NCI-H748 treated with DMSO at 0.1 percent for 48 hours (cell line): Measurements from ENCODE around the gene NOC4L.
"Not testable (repeated sequence)": the region's sequence is repeated elsewhere in the genome, so short reads cannot be mapped to it uniquely, and the experiment has no call there.

Experiments
- DNase-seq: peaks from one replicate; lab custom pipeline; 2025; lab: John Stamatoyannopoulos, UW

NOC4L gene

DNA sequence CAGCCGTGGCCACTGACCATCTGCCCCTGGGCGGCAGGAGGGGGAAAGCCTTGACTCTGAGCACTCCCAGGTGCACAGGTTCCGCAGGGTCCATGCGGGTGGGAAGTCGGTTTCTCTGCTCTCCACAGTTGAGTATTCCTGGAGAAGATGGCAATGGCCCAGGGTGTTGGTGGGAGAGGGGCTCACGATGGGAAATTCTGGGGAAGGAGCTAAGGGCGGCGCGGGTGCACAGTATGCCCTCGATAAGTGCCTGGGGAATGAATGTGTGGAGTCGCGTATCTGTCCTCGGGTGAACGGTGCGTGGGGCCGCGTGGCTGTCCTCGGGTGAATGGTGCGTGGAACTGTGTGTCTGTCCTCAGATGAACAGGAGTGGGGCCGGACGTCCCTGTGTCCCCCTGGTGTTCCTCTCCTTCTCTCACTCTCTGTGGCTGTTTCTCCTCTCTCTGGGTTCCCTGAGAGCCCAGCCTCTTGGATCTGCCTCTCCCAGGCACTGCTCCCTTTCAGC lies 38.0 kb downstream of the NOC4L start:
- no peak for DNase-seq

DNA sequence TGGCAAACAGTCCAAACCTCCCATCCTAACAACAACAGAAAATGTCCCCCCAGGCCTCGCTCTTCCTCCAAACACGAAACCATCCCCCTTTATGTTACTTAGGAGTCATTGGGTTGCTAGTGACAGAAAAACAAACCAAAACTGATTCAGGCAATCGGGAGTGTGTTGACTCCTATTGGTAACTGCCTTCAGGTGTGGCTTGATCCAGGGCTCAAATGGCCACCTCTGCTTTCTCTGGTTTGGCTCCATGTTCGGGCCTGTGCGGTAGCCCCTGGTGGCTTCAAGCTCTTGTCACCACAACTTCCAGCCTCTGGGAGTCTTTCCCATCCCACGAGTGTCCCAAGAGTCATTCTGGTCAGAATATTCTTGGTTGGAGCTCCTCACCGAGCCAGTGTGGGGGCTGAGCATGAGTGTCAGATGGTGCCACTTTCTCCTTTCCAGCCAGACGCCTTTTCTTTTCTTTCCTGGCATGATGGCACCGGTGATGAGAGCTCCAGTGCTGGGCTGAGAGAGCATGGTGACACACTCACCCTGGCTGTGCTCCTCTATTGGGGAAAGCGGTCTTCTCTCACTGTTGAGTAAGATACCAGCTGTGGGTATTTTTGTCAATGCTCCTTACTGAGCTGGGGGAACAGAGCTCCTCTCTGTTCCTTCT lies 38.6 kb downstream of the NOC4L start:
- DNase-seq: no peak

DNA sequence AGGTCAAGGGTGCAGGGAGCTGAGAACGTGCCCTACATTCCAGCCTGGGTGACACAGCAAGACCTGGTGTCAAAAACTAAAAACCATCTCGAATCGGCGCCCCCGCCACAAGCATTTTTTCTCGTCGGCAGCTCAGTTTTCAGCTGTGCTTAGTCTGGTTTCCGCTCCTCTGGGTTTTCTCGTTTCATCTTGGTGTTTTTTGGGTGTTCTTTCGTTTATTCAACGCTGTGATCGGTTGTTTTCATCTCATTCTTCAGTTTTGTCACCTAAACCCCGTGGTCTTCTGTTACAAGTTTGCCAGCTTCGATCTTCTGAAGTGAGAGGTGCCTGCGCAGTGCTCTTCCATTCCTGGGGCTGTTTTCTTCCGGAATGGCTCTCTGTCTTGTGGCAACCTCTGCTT lies 41.4 kb downstream of the NOC4L start:
- no peak for DNase-seq

DNA sequence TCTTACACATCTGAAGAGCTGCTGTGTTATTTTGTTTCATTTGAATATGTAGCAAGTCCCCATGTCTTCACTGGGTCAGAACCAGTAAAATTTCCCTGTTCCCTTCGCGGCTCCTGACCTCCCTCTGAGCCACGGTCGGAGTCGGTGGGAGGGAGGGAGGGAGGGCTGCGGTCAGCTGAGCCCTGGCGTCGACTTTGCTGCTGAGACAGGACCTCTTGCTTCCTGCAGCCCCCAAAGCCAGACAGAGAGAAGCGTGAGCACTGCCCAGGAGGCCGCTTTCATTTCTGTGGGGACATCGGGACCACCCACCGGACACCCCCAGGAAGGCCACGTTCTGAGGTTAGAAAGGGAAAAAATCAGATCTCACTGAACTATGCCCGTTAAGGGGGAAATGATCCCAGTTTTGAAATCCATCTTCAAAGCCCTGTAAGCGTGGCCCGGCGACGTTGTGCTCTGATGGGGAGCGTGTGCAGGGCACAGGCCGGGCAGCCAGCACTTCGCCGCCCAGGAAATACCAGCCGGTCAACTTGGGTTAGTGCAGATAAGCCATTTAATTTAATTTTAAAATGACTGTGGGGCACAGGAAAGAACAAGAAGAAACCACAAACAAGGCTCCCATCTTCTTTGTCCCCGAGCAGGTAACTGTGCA lies 42.1 kb downstream of the NOC4L start:
- no peak for DNase-seq

DNA sequence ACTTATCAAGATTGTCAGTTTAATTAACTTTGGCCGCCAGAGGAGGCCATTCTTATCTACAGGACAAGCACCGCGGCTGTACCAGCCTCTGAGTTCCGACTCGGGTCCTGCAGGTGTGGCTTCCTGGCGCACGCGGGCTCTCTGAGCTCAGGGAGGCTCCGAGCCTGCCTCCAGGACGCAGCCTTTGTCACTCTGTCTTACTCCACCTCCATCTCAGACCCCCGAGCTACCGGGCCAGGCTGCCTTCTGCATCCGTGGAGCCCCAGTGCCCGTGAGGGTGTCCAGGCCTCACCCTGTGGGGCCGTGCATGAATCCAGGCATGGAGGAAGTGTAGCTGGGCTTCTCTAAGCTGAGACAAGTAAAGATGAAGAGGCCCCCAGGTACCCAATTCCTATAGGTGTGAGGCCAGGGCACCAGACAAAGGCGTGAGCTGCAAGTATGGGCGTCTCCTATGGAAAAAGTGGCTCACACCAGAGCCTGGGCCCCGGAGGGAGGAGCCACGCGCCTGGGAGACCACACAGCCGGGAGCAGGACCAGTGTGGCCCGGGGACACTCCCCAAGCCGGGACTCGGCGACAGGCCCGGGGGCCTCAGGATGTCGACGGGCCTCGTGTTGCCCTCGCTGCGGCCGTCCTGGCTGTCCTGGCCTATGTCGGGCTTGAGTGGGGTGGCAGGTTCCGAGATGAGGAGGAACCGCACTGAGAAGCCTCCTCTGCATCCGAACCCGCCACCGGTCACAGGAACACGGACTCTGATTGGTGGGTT lies 42.8 kb downstream of the NOC4L start:
- DNase-seq: no peak

DNA sequence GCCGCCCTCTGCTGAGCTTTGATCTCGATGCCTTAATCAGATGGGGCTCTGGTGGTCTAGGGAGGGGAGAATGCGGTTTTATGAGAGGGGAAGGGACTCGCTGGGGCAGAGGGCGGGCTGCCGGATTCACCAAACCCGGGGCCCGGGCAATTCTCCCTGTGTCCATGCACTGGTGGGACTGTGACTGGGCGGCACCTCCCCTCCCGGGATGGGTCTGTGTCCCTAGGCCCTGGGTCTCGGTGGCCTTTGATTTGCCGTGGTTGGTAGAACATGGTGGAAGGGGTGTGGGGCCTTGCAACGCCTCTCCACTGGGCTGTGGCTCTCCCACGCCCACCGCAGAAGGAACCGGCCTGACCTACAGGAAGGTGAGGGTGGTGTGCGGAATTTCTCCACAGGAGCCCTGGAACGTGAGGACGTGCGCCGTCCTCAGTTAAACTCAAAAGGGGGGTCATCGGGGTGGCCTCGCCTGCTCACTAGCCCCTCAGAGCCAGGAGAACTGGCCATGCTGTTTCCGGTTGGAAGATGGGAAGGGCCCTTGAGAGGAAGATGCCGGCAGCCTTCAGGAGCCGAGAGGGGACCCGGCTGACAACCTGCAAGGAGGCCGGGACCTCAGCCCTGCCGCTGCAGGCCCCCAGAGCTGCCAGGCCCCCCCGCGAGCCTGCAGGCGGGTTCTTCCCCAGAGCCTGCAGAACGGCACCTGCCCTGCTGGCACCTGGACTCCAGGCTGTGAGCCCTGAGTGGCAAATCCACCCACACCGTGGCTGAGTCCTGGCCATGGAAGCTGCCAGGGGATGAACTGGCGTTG lies 43.6 kb downstream of the NOC4L start:
- no peak for DNase-seq

DNA sequence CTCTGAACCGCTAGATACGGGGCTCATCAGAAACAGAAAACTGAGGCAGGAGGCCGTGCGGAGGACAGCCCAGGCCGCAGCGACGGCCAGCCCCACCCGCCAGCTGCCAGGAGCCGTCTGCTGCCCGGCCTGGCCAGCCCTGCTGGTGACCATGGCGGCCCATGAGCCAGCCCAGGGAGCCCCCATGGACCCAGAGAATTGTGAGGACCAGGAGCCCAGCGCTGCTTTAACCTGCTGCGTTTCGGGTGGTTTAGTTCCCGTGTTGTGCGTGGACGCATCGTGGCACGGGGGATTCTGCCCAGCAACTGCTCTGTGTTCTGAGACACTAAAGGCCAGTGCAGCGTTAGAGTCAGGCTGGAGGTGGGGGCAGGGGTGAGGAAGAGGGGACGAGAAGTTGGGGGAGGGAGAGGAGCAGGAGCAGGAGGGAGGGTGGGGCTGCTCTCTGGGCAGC lies 44.2 kb downstream of the NOC4L start:
- DNase-seq: no peak

DNA sequence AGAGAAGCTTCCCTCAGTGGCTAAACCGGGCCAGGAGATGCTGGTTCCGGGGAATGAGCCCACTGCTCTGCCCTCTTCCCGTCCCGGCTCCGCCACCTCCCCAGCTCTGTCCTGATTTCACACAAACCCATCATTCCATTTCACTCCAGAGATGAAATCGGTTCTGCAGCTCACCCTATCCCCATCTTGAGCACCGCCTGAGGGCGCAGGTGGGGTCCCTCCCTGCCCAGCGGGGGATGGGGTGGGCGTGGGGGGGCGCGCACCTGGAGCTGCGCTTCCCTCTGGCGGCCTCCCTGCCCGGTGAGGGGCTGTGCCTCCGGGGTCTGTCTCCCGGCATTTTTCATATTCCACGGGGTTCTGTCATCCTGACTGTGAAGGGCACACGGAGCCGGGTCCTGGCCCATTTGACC lies 44.7 kb downstream of the NOC4L start:
- no peak for DNase-seq

DNA sequence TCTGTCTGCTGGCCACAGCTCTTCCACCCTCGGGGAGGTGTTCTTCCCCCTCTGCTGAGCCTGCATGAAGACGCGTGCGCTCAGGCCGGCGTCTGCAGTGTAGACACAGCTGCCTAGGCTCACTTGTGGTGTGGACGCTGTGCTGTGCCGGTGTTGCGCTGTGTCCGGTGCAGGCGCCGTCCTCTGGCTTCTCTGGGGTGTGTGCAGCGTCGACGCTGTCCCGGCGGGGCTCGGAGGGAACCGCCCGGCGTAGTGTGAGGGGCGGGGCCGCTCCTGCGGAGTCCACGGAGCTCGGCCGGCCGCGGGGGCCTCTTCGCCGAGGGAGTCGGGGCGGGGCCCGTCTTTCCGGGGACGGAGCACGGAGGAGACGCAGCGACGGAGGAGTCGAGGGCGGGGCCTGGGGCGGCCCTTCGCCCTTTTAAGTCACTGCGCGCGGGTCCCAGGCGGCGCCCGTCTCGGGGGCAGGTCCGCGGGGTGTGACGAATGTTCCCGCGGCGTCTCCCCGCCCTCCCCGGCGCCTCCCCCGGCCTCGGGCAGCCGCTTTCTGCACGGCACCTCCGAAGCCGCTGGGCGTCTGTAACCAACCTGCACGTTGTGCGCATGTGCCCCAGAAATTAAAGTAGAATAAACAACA lies 45.2 kb downstream of the NOC4L start:
- peak; percentile 78 for DNase-seq

DNA sequence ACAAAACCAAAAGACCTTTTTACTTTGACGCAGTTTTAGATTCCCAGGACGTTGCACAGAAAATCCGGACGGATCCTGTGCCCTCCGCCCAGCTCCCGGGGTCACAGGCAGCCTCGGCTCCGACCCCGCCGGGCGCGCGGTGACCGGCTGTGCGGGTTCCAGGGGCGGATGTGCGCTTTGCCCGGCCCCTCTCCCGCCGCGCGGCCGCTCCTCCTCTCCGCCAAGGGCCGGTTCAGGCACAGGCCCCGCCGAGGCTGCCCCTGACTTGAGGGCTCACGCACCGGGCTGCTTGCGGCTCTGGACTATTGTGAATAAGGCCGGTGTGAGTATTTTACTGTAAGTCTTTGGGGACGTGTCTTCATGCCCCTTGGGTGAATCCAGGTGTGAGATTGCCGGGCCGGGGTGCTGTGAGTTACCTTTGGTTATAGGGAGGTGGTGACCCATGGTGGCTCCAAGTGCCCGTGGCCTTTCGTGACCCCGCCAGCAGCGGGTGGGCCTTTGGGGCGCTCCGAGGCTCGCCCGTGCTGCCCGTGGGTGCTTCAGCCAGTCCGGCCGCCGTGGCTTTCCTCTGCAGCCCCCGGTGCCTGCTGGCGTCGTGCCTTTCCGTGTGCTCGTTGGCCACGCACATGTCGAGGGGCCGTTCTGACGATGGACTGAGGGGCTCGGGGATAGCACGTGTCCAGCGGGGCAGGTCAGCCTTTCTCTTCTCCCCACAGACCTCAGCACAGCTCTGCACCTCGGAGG lies 45.9 kb downstream of the NOC4L start:
- no peak for DNase-seq

DNA sequence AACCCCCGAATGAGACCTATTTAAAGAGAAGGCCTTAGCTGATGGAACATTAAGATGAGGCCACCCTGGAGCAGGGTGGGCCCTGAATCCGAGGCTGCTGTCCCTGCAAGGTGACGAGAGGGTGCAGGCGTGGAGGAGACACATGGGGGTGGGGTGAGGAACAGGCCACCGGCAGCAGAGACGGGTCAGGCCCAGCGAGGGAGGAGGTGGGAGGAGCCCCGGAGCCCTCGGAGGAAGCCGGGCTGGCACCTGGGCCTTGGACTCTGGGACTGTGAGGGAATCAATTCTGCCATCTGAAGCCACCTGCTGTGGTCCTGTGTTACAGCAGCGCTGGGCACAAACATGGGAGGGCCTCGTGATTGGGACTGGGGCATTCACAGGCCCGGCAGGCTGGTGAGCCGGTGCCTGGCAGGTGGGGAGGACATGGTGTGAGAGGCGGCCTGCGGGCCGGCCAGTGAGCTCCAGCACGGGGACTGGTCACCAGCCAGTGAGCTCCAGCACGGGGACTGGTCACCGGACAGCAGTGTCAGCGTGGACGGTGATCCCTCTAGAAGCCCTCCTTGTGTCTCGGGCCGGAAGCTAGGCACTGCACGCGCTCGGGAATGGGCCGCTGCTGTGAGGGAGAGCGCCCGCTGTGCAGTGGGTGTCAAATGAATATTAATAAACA lies 46.7 kb downstream of the NOC4L start:
- DNase-seq: no peak

DNA sequence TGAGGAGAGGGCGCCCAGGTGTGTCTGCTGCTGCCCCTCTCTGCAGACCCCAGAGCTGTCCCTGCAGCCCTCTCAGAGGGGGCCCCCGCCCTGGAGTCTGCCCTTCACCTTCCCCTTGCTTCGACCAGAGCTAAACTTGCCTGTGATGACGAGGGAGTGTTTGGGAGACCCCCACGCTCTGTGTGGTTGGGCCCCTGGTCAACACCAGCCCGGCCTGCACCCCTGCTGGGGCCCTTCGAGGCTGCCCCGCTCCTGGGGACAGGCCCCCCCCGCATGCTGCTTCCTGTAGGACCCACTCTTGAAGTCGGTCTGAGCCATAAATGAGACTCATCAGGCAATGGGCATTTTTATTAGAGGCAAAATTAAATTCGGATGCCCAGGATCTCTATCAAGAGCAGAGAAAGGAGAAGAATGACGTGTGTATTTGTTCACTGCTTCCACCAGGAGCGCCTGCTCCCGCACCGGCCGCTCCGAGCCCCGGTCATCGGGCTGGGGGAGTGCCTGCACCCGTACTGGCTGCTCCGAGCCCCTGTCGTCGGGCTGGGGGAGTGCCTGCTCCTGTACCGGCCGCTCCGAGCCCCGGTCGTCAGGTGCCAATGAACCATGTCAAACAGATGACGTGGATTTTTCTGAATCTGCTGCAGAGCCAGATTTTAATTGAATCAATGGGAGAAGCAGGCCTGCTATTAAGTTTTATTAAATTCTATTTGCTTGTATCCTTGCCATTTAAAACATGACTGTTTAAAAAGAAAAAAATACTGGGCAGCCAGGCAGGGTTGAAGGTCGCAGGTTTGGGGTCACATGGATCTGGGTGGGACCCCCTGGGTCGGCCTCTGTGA lies 47.7 kb downstream of the NOC4L start:
- DNase-seq: no peak

DNA sequence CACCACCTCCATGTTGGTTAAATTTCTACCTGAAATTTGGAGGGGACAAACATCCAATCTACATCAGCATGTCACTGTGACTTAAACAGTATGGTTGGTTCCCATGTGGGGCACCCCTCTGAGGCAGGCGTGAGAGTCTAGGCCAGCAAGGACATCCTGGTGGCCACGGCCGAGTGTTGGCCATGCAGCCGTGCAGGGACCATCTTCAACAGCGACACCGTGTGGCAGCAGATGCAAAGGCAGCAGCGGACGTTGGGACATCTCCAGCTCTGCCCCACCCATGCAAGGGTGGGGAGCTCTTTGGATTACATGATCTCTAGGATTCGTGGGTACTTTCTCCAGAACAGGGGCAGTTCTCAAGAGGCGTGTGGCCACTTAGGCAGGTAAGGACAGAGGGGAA lies 49.8 kb downstream of the NOC4L start:
- DNase-seq: no peak

DNA sequence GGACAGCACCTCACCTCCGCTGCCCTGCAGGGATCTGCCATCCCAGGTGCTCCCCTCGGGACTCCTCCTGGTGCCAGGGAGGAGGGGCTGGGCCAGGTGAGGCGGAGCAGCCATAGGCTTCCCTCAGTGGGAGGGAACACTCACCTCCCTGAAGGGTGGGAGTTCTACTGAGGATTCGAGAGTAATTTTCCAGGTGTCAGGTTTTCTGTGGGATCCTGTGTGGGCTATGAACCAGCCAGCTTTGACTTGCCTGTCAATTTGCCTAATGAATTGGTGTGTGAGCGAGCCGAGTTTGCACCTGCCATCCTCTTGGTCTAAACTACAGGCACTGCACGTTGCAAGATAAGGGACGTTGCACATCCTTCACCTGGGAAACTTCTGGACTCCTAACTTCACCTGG lies 50.3 kb downstream of the NOC4L start:
- no peak for DNase-seq

DNA sequence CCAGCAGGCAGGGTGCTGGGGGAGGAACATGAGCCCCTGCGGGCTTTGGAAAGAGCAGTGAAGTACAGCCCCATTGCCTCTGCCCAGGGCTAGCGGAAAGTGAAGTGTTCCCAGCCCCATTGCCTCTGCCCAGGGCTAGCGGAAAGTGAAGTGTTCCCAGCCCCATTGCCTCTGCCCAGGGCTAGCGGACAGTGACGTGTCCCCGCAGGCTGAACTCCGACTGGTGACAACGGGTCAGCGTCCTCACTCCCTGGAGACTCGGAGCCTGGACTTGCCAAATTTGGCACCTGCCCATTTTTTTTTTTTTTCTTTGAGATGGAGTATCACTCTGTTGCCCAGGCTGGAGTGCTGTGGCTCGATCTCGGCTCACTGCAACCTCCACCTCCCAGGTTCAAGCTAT lies 51.0 kb downstream of the NOC4L start:
- not testable (repeated sequence) for DNase-seq

DNA sequence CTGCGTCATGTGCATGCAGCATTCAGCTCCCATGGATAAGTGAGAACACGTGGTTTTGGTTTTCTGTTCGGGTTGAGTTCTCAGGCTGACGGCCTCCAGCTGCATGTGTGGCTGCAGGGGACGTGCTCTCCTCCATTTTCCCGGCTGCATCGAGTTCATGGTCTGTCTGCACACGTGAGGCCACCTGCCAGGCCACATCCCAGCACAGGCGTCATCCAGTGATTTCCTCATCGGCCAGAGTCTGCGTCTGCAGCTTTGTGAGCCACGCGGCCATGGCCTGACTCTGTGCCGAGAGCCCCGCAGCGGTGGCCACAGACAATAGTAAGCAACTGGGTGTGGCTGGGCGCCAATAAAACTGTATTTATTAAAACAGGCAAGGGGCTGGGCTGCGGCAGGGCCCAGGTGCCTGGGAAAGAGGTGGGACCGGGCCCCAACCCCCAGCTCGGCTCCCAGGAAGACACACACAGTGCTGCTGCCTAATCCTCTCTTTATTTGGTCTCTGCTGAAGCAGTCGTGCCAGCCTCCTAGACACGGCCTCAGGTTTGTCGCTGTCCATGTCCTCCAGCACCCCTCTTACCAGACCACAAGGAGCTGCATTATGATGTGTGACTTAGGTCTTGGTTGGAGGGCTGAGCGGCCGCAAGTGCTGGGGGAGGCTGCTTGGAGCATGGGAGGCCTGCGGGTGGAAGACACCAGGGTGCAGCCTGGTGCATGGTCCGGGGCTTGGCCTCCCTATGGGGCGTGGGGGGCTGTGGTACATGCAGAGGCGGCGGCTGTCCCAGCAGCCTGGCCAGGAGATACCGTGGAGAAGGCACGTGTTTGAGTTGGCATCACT lies 52.0 kb downstream of the NOC4L start:
- DNase-seq: peak; percentile 44

DNA sequence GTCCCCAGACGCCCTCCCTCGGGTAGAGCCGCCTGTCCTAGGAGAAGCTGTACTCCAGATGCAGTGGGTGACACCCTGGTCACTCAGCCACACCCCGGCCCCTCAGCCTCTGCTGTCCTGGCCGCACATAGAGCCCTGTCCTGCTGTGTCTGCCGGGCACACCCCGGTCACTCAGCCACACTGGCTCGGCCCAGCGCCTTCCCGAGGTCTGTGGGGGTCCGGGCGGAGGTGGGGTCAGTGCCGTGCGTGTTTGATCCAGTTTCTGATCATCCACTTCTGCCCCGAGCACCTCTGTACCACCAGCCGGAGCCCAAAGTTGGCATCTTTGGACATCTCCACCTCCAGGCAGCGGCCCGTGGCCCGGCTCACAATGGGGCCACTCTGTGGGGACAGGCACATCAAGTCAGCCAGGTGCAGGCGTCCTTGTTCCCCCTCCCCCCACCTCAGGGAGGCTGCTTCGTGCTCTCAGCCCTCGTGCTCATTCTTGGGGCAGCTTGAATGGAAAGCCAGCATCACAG lies 52.7 kb downstream of the NOC4L start:
- DNase-seq: no peak
